GM12878 (cell line): ENCODE data around the gene AMER2.

Source experiments
- CREM ChIP-seq: IDR thresholded peaks from 2 replicates; pipeline ENCODE4 v1.6.1; 2014; ENCODE audit warnings: antibody characterized with exemption, low read depth
- SP1 ChIP-seq: IDR thresholded peaks from one replicate; pipeline ENCODE4 v1.6.1; 2011; ENCODE audit warnings: low read depth, low read length
- STAT1 ChIP-seq: fragments of 450-650 bp; conservative IDR thresholded peaks from 2 replicates; pipeline ENCODE4 v1.6.1; 2014; ENCODE audit warnings: antibody characterized with exemption, mild to moderate bottlenecking
- TCF12 ChIP-seq: IDR thresholded peaks from 2 replicates; pipeline ENCODE4 v1.6.1; 2011; ENCODE audit warnings: low read depth, mild to moderate bottlenecking, low read length

- TF ChIP-seq SP1: no peak
- TF ChIP-seq CREM: no peak
- TF ChIP-seq TCF12: no peak
- no peak for TF ChIP-seq STAT1
These were observed 54.8 kb downstream of the AMER2 start for GRCh38 chr13:25117312-25117711.
